ENCODE data around the gene BAHCC1. TPM values are rescaled to one million over a fixed set of nuclear protein-coding genes. Genes with fewer than 3 reads are reported as not detected.
A peak's percentile ranks its signal among the peaks of the same experiment; 100 is the strongest.
"Not testable (repeated sequence)": the region's sequence is repeated elsewhere in the genome, so short reads cannot be mapped to it uniquely, and the experiment has no call there.

Gene BAHCC1
- total RNA-seq, 2 experiments from 2014 or later = 0.87 to 0.91 TPM

DNA sequence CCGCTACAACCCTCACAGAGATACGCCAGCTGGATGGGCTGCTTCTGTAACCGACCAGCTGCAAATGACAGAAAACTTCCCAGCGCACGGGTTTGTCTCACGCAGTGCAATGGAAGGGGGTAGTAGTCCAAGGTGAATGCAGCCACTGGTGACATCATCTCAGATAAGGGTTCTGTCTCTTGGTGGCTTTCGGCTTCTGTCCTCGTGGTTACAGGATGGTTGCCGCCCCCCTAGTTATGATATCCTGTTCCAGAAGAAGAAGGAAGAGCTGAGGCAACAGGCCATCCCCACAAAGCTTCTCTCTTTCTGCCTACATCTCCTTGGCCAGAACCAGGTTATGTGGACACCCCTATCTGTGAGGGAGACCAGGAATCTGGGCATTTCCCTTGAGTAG is 40.3 kb upstream of the BAHCC1 start:
- POLR2A ChIA-PET = no interaction called here
- DNase-seq (no peak), ATAC-seq (no peak)
- Mint-ChIP-seq H3K36me3 (ENCODE audit: low read depth) (no peaks in the 10 kb centered on the region), H3K27me3 (ENCODE audit: low read depth) (peaks cover 10% of the 10 kb centered on the region), H3K4me3 (no peak overlapping the region), H3K9me3 (ENCODE audit: insufficient read depth) (no peaks in the 10 kb centered on the region), H3K4me1 (ENCODE audit: low read depth) (peaks cover 5% of the 10 kb centered on the region), H3K27ac (no peak overlapping the region)
- CTCF ChIA-PET = interaction anchor here (0.9 kb wide), 1 partner anchor 130 kb away, joined by 3 read pairs; no protein-coding TSS in a partner anchor

DNA sequence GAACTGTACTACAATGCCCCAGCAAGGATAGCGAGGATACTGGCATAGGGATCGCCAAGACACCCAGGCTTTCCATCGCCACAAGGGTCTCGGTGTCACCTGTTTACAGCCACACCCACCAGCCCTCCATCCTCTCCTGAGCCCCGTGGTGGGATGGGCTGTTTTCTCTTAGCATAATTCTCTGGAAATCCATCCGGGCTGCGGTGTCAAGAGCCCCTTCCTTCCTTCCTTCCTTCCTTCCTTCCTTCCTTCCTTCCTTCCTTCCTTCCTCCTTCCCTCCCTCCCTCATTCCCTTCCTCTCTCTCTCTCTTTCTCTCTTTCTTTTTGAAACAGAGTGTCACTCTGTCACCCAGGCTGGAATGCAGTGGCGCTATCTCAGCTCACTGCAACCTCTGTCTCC is 36.0 kb upstream of the BAHCC1 start:
- CTCF ChIA-PET = no interaction called here

DNA sequence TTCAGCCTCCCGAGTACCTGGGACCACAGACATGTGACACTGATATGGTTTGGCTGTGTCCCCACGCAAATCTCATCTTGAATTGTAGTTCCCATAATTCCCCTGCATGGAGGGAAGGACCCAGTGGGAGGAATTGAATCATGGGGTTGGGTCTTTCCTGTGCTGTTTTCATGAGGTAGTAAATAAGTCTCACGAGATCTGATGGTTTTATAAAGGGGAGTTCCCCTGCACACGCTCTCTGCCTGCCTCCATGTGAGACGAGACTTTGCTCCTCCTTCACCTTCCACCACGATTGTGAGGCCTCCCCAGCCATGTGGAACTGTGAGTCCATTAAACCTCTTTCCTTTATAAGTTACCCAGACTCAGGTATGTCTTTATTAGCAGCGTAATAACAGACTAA is 33.3 kb upstream of the BAHCC1 start:
- H3K27ac Mint-ChIP-seq; H3K4me3 Mint-ChIP-seq; ATAC-seq; CTCF ChIA-PET; H3K36me3 Mint-ChIP-seq (ENCODE audit: low read depth); H3K9me3 Mint-ChIP-seq (ENCODE audit: insufficient read depth); DNase-seq; POLR2A ChIA-PET: not testable (repeated sequence)
- Mint-ChIP-seq H3K27me3 (ENCODE audit: low read depth) (peaks cover 41% of the 10 kb centered on the region), H3K4me1 (ENCODE audit: low read depth) (peaks cover 20% of the 10 kb centered on the region)

More for the DNA sequence above, 36.0 kb upstream of the BAHCC1 start:
- Mint-ChIP-seq H3K36me3 (ENCODE audit: low read depth) (no peaks in the 10 kb centered on the region), H3K4me3 (no peak overlapping the region), H3K4me1 (ENCODE audit: low read depth) (peaks cover 7% of the 10 kb centered on the region), H3K27me3 (ENCODE audit: low read depth) (peaks cover 24% of the 10 kb centered on the region), H3K9me3 (ENCODE audit: insufficient read depth) (no peaks in the 10 kb centered on the region), H3K27ac (no peak overlapping the region)
- POLR2A ChIA-PET = no interaction called here
- no peak for DNase-seq
- ATAC-seq = no peak

DNA sequence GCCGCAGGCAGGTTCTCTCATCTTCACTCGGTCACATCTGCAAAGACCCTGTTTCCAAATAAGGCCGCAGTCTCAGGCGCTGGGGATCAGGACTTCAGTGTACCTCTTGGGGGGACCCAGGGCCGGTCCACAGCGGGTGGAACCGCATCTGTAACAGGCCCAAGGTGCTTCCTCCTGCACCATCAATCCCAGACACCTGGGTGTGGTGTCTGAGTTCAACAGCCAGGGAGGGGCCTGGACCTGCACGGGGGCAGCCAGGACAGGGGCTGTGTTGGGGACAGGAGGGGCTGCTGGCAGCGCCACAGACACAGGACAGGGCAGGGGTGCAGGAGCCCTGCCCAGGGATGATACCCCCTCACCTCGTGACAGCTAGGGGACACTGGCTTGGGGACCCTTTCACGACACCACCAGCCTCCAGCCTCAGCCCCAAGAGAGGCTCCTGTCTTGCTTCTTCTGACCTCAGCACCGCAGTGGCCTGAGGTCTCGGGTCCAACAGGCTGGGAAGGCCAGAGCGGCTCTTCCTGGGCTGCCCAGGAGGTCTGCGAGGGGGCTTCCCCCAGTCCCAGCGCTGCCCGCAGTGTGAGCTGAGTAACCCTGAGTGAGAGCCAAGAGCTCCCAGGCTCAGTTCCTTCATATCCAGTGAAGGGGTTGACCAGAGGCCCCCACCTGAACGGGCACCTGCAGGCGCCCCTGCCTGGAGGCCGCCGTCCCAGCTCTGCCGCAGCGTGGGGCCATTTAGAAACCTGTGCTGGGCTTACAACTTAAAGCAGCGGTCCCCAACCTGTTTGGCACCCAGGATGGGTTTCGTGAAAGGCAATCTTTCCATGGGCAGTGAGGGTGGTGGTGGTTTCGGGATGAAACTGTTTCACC is 30.7 kb upstream of the BAHCC1 start:
- H3K27me3 Mint-ChIP-seq (ENCODE audit: low read depth) = peaks cover 39% of the 10 kb centered on the region
- no peak overlapping the region for H3K4me3 Mint-ChIP-seq
- H3K4me1 Mint-ChIP-seq (ENCODE audit: low read depth) = peaks cover 20% of the 10 kb centered on the region
- POLR2A ChIA-PET = no interaction called here
- H3K36me3 Mint-ChIP-seq (ENCODE audit: low read depth) = no peaks in the 10 kb centered on the region
- DNase-seq (no peak), ATAC-seq (no peak)
- no peak overlapping the region for H3K27ac Mint-ChIP-seq
- H3K9me3 Mint-ChIP-seq (ENCODE audit: insufficient read depth) = no peaks in the 10 kb centered on the region
- CTCF ChIA-PET = no interaction called here

DNA sequence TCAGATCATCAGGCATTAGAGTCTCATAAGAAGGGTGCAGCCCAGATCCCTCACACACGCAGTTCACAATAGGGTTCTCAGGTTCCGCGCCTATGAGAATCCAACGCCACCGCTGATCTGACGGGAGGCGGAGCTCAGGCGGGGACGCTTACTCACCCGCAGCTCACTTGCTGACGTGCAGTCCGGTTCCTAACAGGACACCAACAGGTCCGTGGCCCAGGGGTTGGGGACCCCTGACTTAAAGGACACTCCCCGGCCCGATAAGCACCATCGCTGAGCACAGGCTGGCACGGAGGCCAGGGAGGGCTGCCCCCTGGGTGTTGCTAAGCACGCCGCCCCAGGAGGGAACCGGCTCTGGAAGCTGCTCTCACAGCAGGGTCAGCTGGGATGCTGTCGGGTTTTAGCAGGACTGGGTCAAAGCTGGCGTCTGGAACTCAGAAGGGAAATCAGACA is 30.1 kb upstream of the BAHCC1 start:
- peaks cover 20% of the 10 kb centered on the region for H3K4me1 Mint-ChIP-seq (ENCODE audit: low read depth)
- ChIA-PET POLR2A (no interaction called here), CTCF (no interaction called here)
- H3K36me3 Mint-ChIP-seq (ENCODE audit: low read depth) = no peaks in the 10 kb centered on the region
- no peak overlapping the region for H3K27ac Mint-ChIP-seq
- H3K27me3 Mint-ChIP-seq (ENCODE audit: low read depth) = peaks cover 38% of the 10 kb centered on the region
- peak overlapping the region; percentile 22 for H3K4me3 Mint-ChIP-seq
- DNase-seq = peak; percentile 39
- ATAC-seq = peak; percentile 37
- H3K9me3 Mint-ChIP-seq (ENCODE audit: insufficient read depth) = no peaks in the 10 kb centered on the region

DNA sequence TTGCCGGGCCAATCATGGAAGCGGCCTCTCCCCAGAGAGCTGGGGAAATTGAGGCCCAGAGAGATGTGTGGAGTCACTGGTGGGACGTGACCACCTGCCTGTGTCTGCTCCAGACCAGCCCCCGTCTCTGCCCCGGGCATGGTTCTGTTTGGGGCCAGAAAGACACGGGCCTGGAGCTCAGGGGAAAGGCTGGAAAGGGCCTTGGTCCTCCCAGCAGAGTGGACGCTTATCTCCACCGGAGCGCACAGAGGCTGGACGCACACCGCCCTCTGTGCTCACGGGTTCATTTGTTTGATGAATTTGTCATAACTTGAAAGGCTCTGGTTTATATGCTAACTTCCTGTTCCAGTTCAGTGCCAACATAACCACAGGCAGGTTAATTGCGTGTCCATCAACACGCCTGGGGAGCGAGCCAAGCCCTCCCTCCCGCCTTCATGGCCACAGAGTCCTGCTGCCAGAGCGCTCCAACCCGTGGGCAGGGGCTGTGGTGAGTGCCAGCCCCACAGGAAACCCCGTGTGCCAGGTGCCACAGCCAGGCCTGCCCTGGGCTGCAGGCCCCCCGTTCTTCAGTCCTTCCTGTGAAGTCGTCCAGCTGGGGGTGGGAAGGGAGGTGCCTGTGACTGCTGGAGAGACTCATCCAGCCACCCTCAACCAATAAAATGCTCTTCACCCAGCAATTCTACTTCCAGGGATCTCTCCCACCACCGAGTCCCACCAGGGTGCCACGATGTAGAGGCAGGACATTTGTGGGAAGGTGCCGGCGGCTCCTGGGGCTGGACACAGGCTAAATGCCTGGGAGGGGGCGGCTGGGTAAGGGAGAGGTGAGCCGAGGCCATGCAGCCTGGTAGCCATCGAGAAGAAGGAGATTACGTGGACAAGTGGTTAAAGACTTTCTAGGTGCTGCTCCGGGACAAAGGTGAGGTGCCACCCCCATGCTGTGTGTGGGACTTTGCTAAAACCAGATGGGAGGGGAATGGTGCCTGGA is 29.4 kb upstream of the BAHCC1 start:
- ATAC-seq (peak; percentile 49), DNase-seq (peak; percentile 44)
- Mint-ChIP-seq H3K9me3 (ENCODE audit: insufficient read depth) (no peaks in the 10 kb centered on the region), H3K4me3 (peak overlapping the region; percentile 22), H3K4me1 (ENCODE audit: low read depth) (peaks cover 20% of the 10 kb centered on the region), H3K27me3 (ENCODE audit: low read depth) (peaks cover 32% of the 10 kb centered on the region), H3K36me3 (ENCODE audit: low read depth) (no peaks in the 10 kb centered on the region), H3K27ac (peak overlapping the region; percentile 25)
- ChIA-PET CTCF (no interaction called here), POLR2A (no interaction called here)

DNA sequence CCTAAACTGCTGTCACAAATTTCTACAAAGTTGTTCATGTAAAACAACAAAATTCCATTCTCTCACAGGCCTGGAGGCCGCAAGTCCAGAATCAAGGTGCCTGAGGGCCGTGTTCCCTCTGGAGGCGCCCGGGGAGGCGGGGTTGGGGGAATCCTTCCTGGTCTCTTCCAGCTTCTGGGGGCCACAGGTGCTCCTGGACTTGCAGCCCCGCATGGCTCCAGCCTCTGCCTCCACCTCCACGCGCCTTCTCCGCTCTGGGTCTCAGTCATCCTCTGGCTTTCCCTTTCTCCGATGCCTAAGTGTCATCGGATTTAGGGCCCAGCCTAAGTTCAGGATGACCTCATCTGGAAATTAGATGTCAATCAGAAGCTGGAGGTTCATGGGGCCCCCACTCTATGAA is 28.6 kb upstream of the BAHCC1 start:
- Mint-ChIP-seq H3K4me1 (ENCODE audit: low read depth) (peaks cover 20% of the 10 kb centered on the region), H3K36me3 (ENCODE audit: low read depth) (no peaks in the 10 kb centered on the region), H3K27me3 (ENCODE audit: low read depth) (peaks cover 32% of the 10 kb centered on the region), H3K4me3 (no peak overlapping the region), H3K9me3 (ENCODE audit: insufficient read depth) (no peaks in the 10 kb centered on the region), H3K27ac (no peak overlapping the region)
- ATAC-seq (no peak), DNase-seq (no peak)
- CTCF ChIA-PET = no interaction called here
- POLR2A ChIA-PET = no interaction called here

DNA sequence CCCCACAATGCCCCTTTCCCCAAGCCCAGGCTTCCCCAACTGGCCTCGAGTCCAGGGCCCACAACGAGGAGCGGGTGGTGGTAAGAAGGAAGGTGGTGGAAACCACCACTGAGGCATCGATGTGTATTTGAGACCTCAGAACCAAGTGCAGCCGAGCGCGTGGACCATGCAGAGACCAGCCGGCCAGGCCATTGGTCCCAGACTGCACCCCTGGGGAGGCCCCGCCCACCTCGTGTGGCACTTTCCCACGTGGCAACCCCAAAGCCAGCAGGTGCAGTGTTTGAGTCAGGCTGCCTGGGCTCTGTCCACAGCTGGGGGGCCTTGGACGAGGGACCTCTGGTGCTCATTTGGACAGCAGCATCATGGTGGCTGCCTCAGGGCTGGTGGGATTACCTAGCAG is 28.1 kb upstream of the BAHCC1 start:
- ChIA-PET POLR2A (interaction anchor here (0.6 kb wide), 1 partner anchor 643 kb away, joined by 3 read pairs; no protein-coding TSS in a partner anchor), CTCF (no interaction called here)
- Mint-ChIP-seq H3K27ac (no peak overlapping the region), H3K27me3 (ENCODE audit: low read depth) (peaks cover 29% of the 10 kb centered on the region), H3K9me3 (ENCODE audit: insufficient read depth) (no peaks in the 10 kb centered on the region), H3K36me3 (ENCODE audit: low read depth) (no peaks in the 10 kb centered on the region), H3K4me1 (ENCODE audit: low read depth) (peaks cover 20% of the 10 kb centered on the region), H3K4me3 (no peak overlapping the region)
- DNase-seq = no peak
- no peak for ATAC-seq

DNA sequence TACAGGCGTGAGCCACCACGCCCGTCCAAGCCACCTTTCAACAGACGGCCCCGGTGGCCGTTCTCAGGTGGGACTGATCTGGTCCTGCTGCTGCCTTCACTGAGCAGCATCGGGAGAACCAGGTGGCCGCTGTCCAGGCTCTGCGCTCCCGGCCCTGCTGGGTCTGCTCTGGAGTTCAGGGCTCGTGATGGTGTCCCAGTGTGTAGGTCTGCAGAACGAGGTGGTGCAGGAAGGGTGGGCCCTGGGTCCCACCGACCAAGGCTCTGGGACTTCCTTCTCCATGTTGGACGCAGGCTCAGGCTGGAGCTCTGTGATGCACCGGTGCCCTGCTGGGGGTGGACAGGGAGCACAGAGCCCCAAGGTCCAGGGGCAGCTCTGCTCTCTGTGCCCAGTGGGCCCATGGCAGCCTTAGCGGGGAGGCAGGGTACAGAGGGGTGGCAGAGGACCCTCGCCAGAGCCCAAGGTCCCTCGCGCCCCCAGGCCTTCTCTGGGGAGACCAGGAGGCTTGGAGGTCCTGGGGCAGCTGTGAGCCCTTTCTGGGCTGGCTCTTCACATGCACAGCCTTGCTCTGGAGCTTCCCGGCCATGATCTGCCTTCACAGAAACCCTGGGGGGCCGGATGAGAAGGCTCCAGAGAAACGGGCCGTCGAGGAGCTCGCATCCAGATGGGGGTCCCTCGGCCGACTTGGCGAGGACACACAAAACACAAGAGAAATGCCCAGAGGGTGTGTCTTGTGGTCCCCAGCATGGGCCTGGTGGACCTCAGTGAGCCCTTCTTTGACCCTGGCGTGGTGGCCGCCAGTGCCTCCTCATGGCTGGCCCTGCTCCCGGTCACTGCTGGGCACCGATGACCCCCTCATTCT is 26.9 kb upstream of the BAHCC1 start:
- no peak overlapping the region for H3K4me3 Mint-ChIP-seq
- H3K4me1 Mint-ChIP-seq (ENCODE audit: low read depth) = peaks cover 18% of the 10 kb centered on the region
- no peak for DNase-seq
- peaks cover 21% of the 10 kb centered on the region for H3K27me3 Mint-ChIP-seq (ENCODE audit: low read depth)
- POLR2A ChIA-PET = no interaction called here
- no peak overlapping the region for H3K27ac Mint-ChIP-seq
- no peaks in the 10 kb centered on the region for H3K36me3 Mint-ChIP-seq (ENCODE audit: low read depth)
- no peaks in the 10 kb centered on the region for H3K9me3 Mint-ChIP-seq (ENCODE audit: insufficient read depth)
- ATAC-seq = no peak
- CTCF ChIA-PET = interaction anchor here (0.9 kb wide), 1 partner anchor 116 kb away, joined by 3 read pairs; no protein-coding TSS in a partner anchor

DNA sequence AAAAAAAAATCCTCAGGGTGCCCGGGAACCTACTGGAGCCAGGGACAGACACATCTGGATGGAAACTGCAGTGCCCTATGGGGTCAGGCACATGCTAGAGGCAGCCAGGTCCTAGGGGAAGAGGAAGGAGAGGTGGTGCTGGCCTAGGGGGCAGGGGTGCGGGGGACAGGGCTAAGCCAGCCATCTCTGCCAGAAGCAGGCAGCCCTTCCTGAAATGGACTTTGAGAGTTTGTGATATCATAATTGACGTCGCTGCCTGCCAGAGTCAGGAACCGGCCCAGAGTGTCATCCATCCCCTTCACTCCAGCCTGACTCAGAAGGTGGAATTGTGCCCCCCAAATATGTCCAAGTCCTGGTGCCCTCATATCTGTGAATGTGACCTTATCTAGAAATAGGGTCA is 25.0 kb upstream of the BAHCC1 start:
- POLR2A ChIA-PET = interaction anchor here (0.7 kb wide), 1 partner anchor 1548 kb away, joined by 3 read pairs; no protein-coding TSS in a partner anchor
- CTCF ChIA-PET = no interaction called here
- DNase-seq = no peak

DNA sequence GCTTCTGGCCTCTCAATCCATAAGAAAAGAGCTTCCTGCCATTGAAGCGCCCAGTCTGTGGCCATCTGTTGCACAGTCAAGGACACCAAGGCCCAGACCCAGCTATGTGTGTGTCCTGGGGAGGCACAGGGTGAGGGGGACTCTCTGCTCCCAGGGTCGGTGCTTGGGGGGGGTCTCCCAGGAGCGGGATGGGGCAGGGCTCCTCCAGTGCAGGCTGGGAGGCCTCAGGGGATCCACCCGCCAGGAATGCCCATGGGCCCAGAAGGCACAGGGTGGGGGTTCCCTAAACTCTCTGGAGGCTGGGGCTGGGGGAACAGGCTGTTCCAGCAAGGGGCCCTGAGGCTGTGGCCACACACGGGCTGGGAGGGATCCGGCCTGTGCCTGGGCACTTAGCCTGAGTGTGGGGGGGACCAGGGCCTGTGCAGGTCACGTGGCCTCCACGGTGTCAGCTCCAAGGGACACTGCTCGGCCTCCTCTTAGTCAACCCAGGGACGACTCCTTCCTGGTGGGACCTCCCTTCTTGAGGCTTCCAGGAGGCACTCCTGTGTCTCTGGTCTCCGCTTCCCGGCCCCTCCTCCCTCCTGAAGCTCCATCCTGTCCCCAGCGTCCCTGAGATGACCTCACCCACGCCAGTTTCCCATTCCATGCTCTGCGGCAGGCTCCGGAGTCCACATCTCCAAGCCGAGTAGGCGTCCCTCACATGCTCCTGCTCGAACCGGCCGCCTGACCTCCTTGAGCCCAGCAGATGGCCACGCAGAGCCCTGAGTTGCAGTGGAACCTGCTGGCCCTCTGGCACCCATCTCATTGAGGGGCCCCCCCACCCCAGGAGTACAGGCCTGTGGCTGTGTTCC is 23.1 kb upstream of the BAHCC1 start:
- no peaks in the 10 kb centered on the region for H3K36me3 Mint-ChIP-seq (ENCODE audit: low read depth)
- ChIA-PET POLR2A (no interaction called here), CTCF (no interaction called here)
- DNase-seq (no peak), ATAC-seq (no peak)
- H3K9me3 Mint-ChIP-seq (ENCODE audit: insufficient read depth) = no peaks in the 10 kb centered on the region
- H3K27ac Mint-ChIP-seq = no peak overlapping the region
- no peaks in the 10 kb centered on the region for H3K27me3 Mint-ChIP-seq (ENCODE audit: low read depth)
- H3K4me1 Mint-ChIP-seq (ENCODE audit: low read depth) = no peaks in the 10 kb centered on the region
- no peak overlapping the region for H3K4me3 Mint-ChIP-seq

More for the DNA sequence above, 25.0 kb upstream of the BAHCC1 start:
- no peak overlapping the region for H3K27ac Mint-ChIP-seq
- H3K4me3 Mint-ChIP-seq = no peak overlapping the region
- peaks cover 12% of the 10 kb centered on the region for H3K27me3 Mint-ChIP-seq (ENCODE audit: low read depth)
- H3K9me3 Mint-ChIP-seq (ENCODE audit: insufficient read depth) = no peaks in the 10 kb centered on the region
- peaks cover 12% of the 10 kb centered on the region for H3K4me1 Mint-ChIP-seq (ENCODE audit: low read depth)
- no peaks in the 10 kb centered on the region for H3K36me3 Mint-ChIP-seq (ENCODE audit: low read depth)
- no peak for ATAC-seq

All from activated CD8-positive, alpha-beta T cell treated with anti-CD3 and anti-CD28 coated beads, Interleukin-2, amount 10 ng/mL, durations not matched to agents 7 days and 5 days (primary cell).